H1 (cell line): ENCODE results near the gene BAHD1. TPM values are rescaled to one million over a fixed set of nuclear protein-coding genes. Genes with fewer than 3 reads are reported as not detected.

ENCODE experiments used
- CTCF ChIA-PET: fragments of 300-600 bp; sonication (Branson Sonifier 250); formaldehyde crosslinking; loops from one replicate; lab custom pipeline; 2021; ENCODE audit not compliant: partially characterized antibody; lab: Charles Lee
- POLR2A ChIA-PET: fragments of 300-600 bp; sonication (Branson Sonifier 250); formaldehyde crosslinking; loops from one replicate; lab custom pipeline; 2021; ENCODE audit warnings: inconsistent platforms; ENCODE audit not compliant: partially characterized antibody; lab: Charles Lee
- DNase-seq, 2 experiments: peaks; one replicate each; pipeline versions ENCODE4 v3.0.0 to v3.0.0-alpha.2; 2010 to 2022; ENCODE audit warnings: low spot score in 2 of 2, low read depth in 1 of 2, mixed read lengths in 1 of 2
- FAIRE-seq: peaks from 2 replicates; lab custom pipeline; 2011; peaks lifted over from hg19 to GRCh38; lab: Jason Lieb, UNC
- H2AFZ ChIP-seq: 2 replicates; pipeline ENCODE4 v1.8.1; 2012; ENCODE audit warnings: low read length, inconsistent platforms
- H2AK5ac ChIP-seq: 2 replicates; pipeline ENCODE4 v1.6.1; 2013; ENCODE audit warnings: low read depth, low read length
- H2BK120ac ChIP-seq: replicated peaks from 2 replicates; pipeline ENCODE3; 2013; ENCODE audit warnings: low read depth, low read length, inconsistent platforms
- H2BK12ac ChIP-seq: 2 replicates; pipeline ENCODE4 v1.6.1; 2013; ENCODE audit warnings: low read depth, low read length
- H2BK15ac ChIP-seq: 2 replicates; pipeline ENCODE4 v1.6.1; 2013; ENCODE audit warnings: low read length
- H2BK20ac ChIP-seq: 2 replicates; pipeline ENCODE4 v1.6.1; 2013; ENCODE audit warnings: low read length
- H2BK5ac ChIP-seq: 2 replicates; pipeline ENCODE4 v1.6.1; 2013; ENCODE audit warnings: low read depth, low read length
- H3K14ac ChIP-seq: 2 replicates; pipeline ENCODE4 v1.6.1; 2013; ENCODE audit warnings: inconsistent platforms; ENCODE audit not compliant: insufficient read length
- H3K18ac ChIP-seq: 2 replicates; pipeline ENCODE4 v1.6.1; 2013; ENCODE audit warnings: low read length; ENCODE audit errors: extremely low read depth
- H3K23ac ChIP-seq: 2 replicates; pipeline ENCODE4 v1.6.1; 2013; ENCODE audit warnings: inconsistent platforms; ENCODE audit not compliant: insufficient read length
- H3K23me2 ChIP-seq: 2 replicates; pipeline ENCODE4 v1.6.1; 2013; ENCODE audit warnings: low read depth, low read length
- H3K27ac ChIP-seq: 2 replicates; pipeline ENCODE4 v1.6.1; 2011; ENCODE audit warnings: low read depth, low read length, inconsistent platforms
- H3K27me3 ChIP-seq, 4 experiments: replicated peaks in 1 of 4; 1 replicate in 1 of 4; 2 replicates in 3 of 4; pipeline versions ENCODE4 v1.6.1 to v1.8.1; 2011 to 2013; ENCODE audit warnings: low read length in 3 of 4, mild to moderate bottlenecking in 3 of 4, inconsistent platforms in 2 of 4, mixed read lengths in 2 of 4, moderate library complexity in 1 of 4; ENCODE audit not compliant: control insufficient read depth in 3 of 4, insufficient read depth in 3 of 4; ENCODE audit errors: extremely low read depth in 1 of 4
- H3K36me3 ChIP-seq, 4 experiments: 2 replicates each; pipeline versions ENCODE4 v1.6.1 to v1.8.1; 2011 to 2013; ENCODE audit warnings: mild to moderate bottlenecking in 4 of 4, low read length in 3 of 4, moderate library complexity in 2 of 4, control low read depth in 1 of 4, inconsistent platforms in 1 of 4; ENCODE audit not compliant: insufficient read depth in 4 of 4, control insufficient read depth in 2 of 4
- H3K4ac ChIP-seq: replicated peaks from 2 replicates; pipeline ENCODE3; 2013; ENCODE audit warnings: low read length, low read depth, mixed read lengths, inconsistent platforms; ENCODE audit not compliant: insufficient read length
- H3K4me1 ChIP-seq, 4 experiments: replicated peaks in 1 of 4; 1 replicate in 1 of 4; 2 replicates in 3 of 4; pipeline versions ENCODE4 v1.6.1 to v1.8.1; 2011 to 2013; ENCODE audit warnings: low read length in 3 of 4, inconsistent platforms in 2 of 4, mixed read lengths in 1 of 4; ENCODE audit not compliant: insufficient read depth in 4 of 4, control insufficient read depth in 3 of 4
- H3K4me2 ChIP-seq, 2 experiments: 2 replicates each; pipeline versions ENCODE4 v1.6.1 to v1.8.1; 2011 to 2013; ENCODE audit warnings: low read depth in 2 of 2, low read length in 2 of 2, control low read depth in 1 of 2, inconsistent platforms in 1 of 2, mild to moderate bottlenecking in 1 of 2; ENCODE audit not compliant: insufficient read depth in 1 of 2
- H3K4me3 ChIP-seq, 4 experiments: fragments of 200-600, 300-600 bp in 1 of 4; sonication (generic), shearing (Covaris generic), sonication (Bioruptor Twin) in 1 of 4; 2 replicates each; pipeline versions ENCODE4 v1.5.1 to v1.8.1; 2011 to 2016; ENCODE audit warnings: low read length in 4 of 4, low read depth in 3 of 4, control low read depth in 2 of 4, inconsistent platforms in 2 of 4, mild to moderate bottlenecking in 2 of 4, mixed read lengths in 1 of 4, moderate library complexity in 1 of 4; ENCODE audit not compliant: insufficient read depth in 2 of 4; ENCODE audit errors: extremely low read depth in 1 of 4
- H3K56ac ChIP-seq: replicated peaks from 2 replicates; pipeline ENCODE3; 2013; ENCODE audit warnings: low read depth, mild to moderate bottlenecking, mixed read lengths, low read length, inconsistent platforms; ENCODE audit not compliant: insufficient read length
- H3K79me1 ChIP-seq: 2 replicates; pipeline ENCODE4 v1.6.1; 2013; ENCODE audit warnings: low read depth, low read length, control low read depth
- H3K79me2 ChIP-seq, 2 experiments: 2 replicates each; pipeline versions ENCODE4 v1.6.1 to v1.8.1; 2012 to 2013; ENCODE audit warnings: low read length in 2 of 2, mild to moderate bottlenecking in 2 of 2, inconsistent platforms in 1 of 2; ENCODE audit not compliant: insufficient read depth in 2 of 2, control insufficient read depth in 1 of 2
- H3K9ac ChIP-seq, 4 experiments: replicated peaks in 1 of 4; 1 replicate in 1 of 4; 2 replicates in 3 of 4; pipeline versions ENCODE4 v1.6.1 to v1.8.1; 2011 to 2013; ENCODE audit warnings: low read depth in 3 of 4, low read length in 3 of 4, control low read depth in 2 of 4, mild to moderate bottlenecking in 2 of 4, moderate library complexity in 2 of 4, inconsistent platforms in 1 of 4; ENCODE audit errors: extremely low read depth in 1 of 4
- H3K9me3 ChIP-seq, 2 experiments: 2 replicates each; pipeline versions ENCODE4 v1.6.1 to v1.8.1; 2012 to 2013; ENCODE audit warnings: mild to moderate bottlenecking in 2 of 2, moderate library complexity in 2 of 2, control low read depth in 1 of 2, inconsistent platforms in 1 of 2, low read depth in 1 of 2, low read length in 1 of 2, mixed read lengths in 1 of 2; ENCODE audit not compliant: insufficient read depth in 2 of 2
- H4K20me1 ChIP-seq, 2 experiments: replicated peaks in 1 of 2; 2 replicates each; pipeline versions ENCODE3 to v1.8.1; 2011 to 2013; ENCODE audit warnings: inconsistent platforms in 2 of 2, low read length in 2 of 2, mild to moderate bottlenecking in 1 of 2; ENCODE audit not compliant: insufficient read depth in 2 of 2, control insufficient read depth in 1 of 2
- H4K5ac ChIP-seq: 2 replicates; pipeline ENCODE4 v1.6.1; 2013; ENCODE audit warnings: low read length, low read depth, mixed read lengths, inconsistent platforms; ENCODE audit not compliant: insufficient read length
- H4K8ac ChIP-seq: 2 replicates; pipeline ENCODE4 v1.8.0; 2013; ENCODE audit warnings: mild to moderate bottlenecking, moderate library complexity, low read length, inconsistent platforms; ENCODE audit not compliant: insufficient read depth; ENCODE audit errors: extremely low read depth
- H4K91ac ChIP-seq: replicated peaks from 2 replicates; pipeline ENCODE3; 2013; ENCODE audit warnings: low read length, mixed read lengths, inconsistent platforms; ENCODE audit not compliant: insufficient read length
- ATF3 ChIP-seq: IDR thresholded peaks from 2 replicates; pipeline ENCODE4 v1.6.1; 2011; ENCODE audit warnings: low read depth, mild to moderate bottlenecking, low read length; ENCODE audit not compliant: insufficient read depth
- CHD1 ChIP-seq: IDR thresholded peaks from 2 replicates; pipeline ENCODE4 v1.6.1; 2012; ENCODE audit warnings: low read depth, low read length, improper control_type of control experiment
- JUN ChIP-seq: IDR thresholded peaks from 2 replicates; pipeline ENCODE4 v1.6.1; 2011; ENCODE audit warnings: low read depth, mild to moderate bottlenecking, improper control_type of control experiment, low read length
- JUND ChIP-seq: IDR thresholded peaks from 2 replicates; pipeline ENCODE4 v1.6.1; 2011; ENCODE audit warnings: mild to moderate bottlenecking, improper control_type of control experiment, low read length
- POLR2A ChIP-seq, 2 experiments: IDR thresholded peaks; 1 replicate in 1 of 2; 2 replicates in 1 of 2; pipeline ENCODE4 v1.6.1; 2011; ENCODE audit warnings: low read depth in 2 of 2, low read length in 2 of 2, mild to moderate bottlenecking in 2 of 2; ENCODE audit errors: control extremely low read depth in 1 of 2
- RFX5 ChIP-seq: IDR thresholded peaks from 2 replicates; pipeline ENCODE4 v1.6.1; 2011; ENCODE audit warnings: low read depth, low read length, improper control_type of control experiment, borderline replicate concordance
- RXRA ChIP-seq: IDR thresholded peaks from 2 replicates; pipeline ENCODE4 v1.6.1; 2011; ENCODE audit warnings: low read depth, mild to moderate bottlenecking, low read length, moderate library complexity; ENCODE audit not compliant: insufficient read depth
- SIN3A ChIP-seq, 2 experiments: IDR thresholded peaks in 1 of 2; conservative IDR thresholded peaks in 1 of 2; 2 replicates each; pipeline ENCODE4 v1.6.1; 2011 to 2012; ENCODE audit warnings: low read length in 2 of 2, improper control_type of control experiment in 1 of 2, low read depth in 1 of 2, mild to moderate bottlenecking in 1 of 2
- SP2 ChIP-seq: IDR thresholded peaks from 2 replicates; pipeline ENCODE4 v1.6.1; 2012; ENCODE audit warnings: mild to moderate bottlenecking, low read length, inconsistent platforms
- WGBS, 2 experiments: shearing (Covaris generic) in 1 of 2; methylation state at CpG; one replicate each; pipeline versions ENCODE4 v1.1.6 to v1.1.7; 2013 to 2015; ENCODE audit warnings: low lambda C conversion rate in 2 of 2, mixed read lengths in 2 of 2, inconsistent platforms in 1 of 2, low coverage in 1 of 2, missing lambda C conversion rate in 1 of 2; ENCODE audit not compliant: insufficient replicate concordance in 2 of 2, insufficient coverage in 1 of 2, insufficient read length in 1 of 2; ENCODE audit errors: extremely low coverage in 1 of 2, missing lambda C conversion rate in 1 of 2; 5-methylcytosine and 5-hydroxymethylcytosine counted together
- polyA plus RNA-seq, 7 experiments: library from polyadenylated mRNA; depleted of rRNA in 3 of 7; stranded (reverse) in 5 of 7; unstranded in 2 of 7; fragments of >200 nt in 5 of 7; fragments of 200-250 nt in 2 of 7; gene quantifications; 1 replicate in 5 of 7; 2 replicates in 1 of 7; 4 replicates in 1 of 7; pipeline versions ENCODE4 v1.2.1 to v1.2.3, GENCODE V29; 2011 to 2013; ENCODE audit warnings: missing spikeins in 2 of 7, mixed read lengths in 2 of 7
- total RNA-seq: library from RNA; stranded (reverse); fragmentation: NEBNext Ultra II Directional; extraction: Animal tissue kit (Norgen Biotek cat#: 25700); gene quantifications from 2 replicates; pipeline ENCODE4 v1.2.1, GENCODE V29; 2021

Gene BAHD1
- total and polyA plus RNA-seq, 2 of the 8 experiments (the other 6 are each of a cell fraction or from before 2014, with no cell fraction given) = 15.0 to 38.9 TPM

- POLR2A ChIA-PET = interaction anchor here (0.8 to 1.6 kb wide), 5 partner anchors 9 to 48 kb away, joined by 3 to 5 read pairs (median 3); no protein-coding TSS in a partner anchor
- H3K79me1 ChIP-seq = peaks cover 44% of the 10 kb centered on the region
- H4K91ac ChIP-seq = no peak overlapping the region
- H3K18ac ChIP-seq = no peak overlapping the region
- no peak overlapping the region for H3K14ac ChIP-seq
- no peak overlapping the region for H2BK12ac ChIP-seq
- H3K27ac ChIP-seq = no peak overlapping the region; the same call in 1 of the 2 replicates
- H3K23me2 ChIP-seq = no peaks in the 10 kb centered on the region
- FAIRE-seq (no peak), DNase-seq (no peak)
- H2BK15ac ChIP-seq = no peak overlapping the region
- CTCF ChIA-PET = interaction anchor here (1.4 to 1.9 kb wide), 2 partner anchors 11 to 49 kb away, joined by 3 to 10 read pairs; partner anchors contain the start of gene CHST14
- no peak overlapping the region for H3K56ac ChIP-seq
- WGBS, 2 experiments = 93% methylated on average over 25 of the region's 37 CpGs; no CpG with 5 or more reads in 1 of the 2 experiments
- H2BK20ac ChIP-seq = no peak overlapping the region
- no peak overlapping the region for H2AK5ac ChIP-seq
- no peak overlapping the region for H3K9ac ChIP-seq
- no peaks in the 10 kb centered on the region for H3K9me3 ChIP-seq
- no peaks in the 10 kb centered on the region for H3K27me3 ChIP-seq
- peaks cover 22 to 45% (median 41%) of the 10 kb centered on the region in 4 experiments for H3K36me3 ChIP-seq
- H2AFZ ChIP-seq = no peak overlapping the region
- H4K5ac ChIP-seq = no peak overlapping the region
- no peak for TF ChIP-seq SIN3A (conservative IDR thresholded peaks at IDR 0.05 in 1 of 2, IDR thresholded peaks at IDR 0.05 in 1 of 2; ENCODE audit: low read depth in 1 of 2, low read length in 2 of 2)
- no peak for TF ChIP-seq RFX5
- TF ChIP-seq RXRA = no peak
- TF ChIP-seq JUND = no peak
- no peak for TF ChIP-seq ATF3
- TF ChIP-seq CHD1 = no peak
- no peak for TF ChIP-seq JUN
- no peak for TF ChIP-seq SP2
- TF ChIP-seq POLR2A (IDR thresholded peaks at IDR 0.05; ENCODE audit: control extremely low read depth in 1 of 2, low read depth in 2 of 2, low read length in 2 of 2) = no peak
- no peak overlapping the region; the same call in 1 of the 2 replicates for H4K8ac ChIP-seq
- no peak overlapping the region for H3K4me2 ChIP-seq
- H2BK120ac ChIP-seq = no peak overlapping the region
- H3K79me2 ChIP-seq = peaks cover 6 to 71% of the 10 kb centered on the region in 2 experiments
- H4K20me1 ChIP-seq = peaks cover 43 to 47% of the 10 kb centered on the region in 2 experiments
- H3K4me1 ChIP-seq = peaks cover 0 to 13% (median 5%) of the 10 kb centered on the region in 4 experiments; a peak in 6 of 7 replicates
- H3K4ac ChIP-seq = no peak overlapping the region
- H3K23ac ChIP-seq = no peak overlapping the region
- no peak overlapping the region for H2BK5ac ChIP-seq
- no peak overlapping the region for H3K4me3 ChIP-seq
These were observed 18.0 kb downstream of the BAHD1 start for GRCh38 chr15:40458495-40459371.
